Suppressor macrophage treated with lipopolysaccharide for 1 hour (primary cell): ENCODE data around the gene SBF2.

Source experiments
- DNase-seq, 3 donors: peaks; one replicate each; pipeline ENCODE4 v3.0.0-alpha.2; 2020 to 2022

Gene SBF2

GRCh38 chr11:10317151-10317755 lies 23.2 kb upstream of the SBF2 start:
- no peak for DNase-seq

- no peak for DNase-seq
Observed at GRCh38 chr11:10315083-10315482, 21.1 kb upstream of the SBF2 start.

DNA sequence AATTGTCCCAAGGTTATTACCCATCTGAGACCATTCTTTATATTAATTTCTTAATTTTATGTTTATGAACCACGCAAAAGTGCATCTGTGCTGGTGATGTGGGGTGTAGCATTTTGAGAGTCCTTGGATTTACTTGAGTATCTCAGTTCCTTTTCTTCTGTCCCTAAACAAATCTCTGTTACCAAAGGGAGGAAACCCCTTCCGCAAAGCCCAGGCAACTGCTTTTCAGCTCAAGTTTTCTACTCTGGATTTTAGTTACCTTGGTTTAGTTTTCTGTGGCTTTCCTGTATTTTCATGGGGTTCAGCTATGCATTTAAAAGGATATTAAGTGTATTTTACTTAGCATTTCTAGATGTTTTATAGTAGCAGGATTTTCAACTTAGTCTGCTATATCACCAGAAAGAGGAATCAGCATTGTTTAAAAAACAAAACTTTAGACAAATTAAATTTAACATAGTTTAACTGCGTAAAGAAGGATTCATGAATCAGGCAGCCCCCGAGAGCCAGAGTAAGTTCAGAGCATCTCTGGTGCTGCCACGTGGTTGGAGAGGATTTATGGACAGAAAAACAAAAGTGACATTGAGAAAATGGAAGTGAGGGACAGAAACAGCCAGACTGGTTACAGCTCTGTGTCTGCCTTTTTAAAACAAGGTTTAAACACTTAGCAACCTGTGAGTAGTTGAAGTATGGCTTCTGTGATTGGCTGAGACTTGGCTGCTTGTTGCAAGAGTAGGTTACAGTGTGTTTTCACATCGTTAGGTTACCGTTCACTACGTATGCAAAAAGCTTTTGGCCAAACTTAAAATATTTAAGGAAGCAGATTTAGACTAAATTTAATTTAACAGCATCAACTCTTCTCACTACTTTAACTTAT lies 20.4 kb upstream of the SBF2 start:
- DNase-seq, result peak in 2 of 3 donors; percentile 50 to 68

DNA sequence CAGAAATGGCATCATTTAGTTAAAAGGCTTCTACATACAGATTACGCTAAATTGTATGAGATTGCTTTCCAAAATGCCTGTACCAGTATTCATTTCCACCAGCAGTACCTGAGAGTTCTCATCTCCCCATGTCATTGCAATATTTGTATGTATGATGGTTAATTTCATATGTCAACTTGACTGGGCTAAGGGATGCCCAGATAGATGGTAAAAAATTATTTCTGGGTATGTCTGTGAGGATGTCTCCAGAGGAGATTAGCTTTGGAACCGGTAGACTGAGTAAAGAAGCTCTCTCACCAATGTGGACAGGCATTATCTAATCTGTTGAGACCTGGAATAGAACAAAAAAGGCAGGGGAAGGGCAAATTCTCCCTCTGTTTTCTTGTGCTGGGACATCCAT lies 17.8 kb upstream of the SBF2 start:
- no peak for DNase-seq

GRCh38 chr11:10310301-10310841 lies 16.4 kb upstream of the SBF2 start:
- DNase-seq, result no peak

GRCh38 chr11:10309163-10310093 lies 15.4 kb upstream of the SBF2 start:
- DNase-seq, result peak in 1 of 3 donors; percentile 34

DNA sequence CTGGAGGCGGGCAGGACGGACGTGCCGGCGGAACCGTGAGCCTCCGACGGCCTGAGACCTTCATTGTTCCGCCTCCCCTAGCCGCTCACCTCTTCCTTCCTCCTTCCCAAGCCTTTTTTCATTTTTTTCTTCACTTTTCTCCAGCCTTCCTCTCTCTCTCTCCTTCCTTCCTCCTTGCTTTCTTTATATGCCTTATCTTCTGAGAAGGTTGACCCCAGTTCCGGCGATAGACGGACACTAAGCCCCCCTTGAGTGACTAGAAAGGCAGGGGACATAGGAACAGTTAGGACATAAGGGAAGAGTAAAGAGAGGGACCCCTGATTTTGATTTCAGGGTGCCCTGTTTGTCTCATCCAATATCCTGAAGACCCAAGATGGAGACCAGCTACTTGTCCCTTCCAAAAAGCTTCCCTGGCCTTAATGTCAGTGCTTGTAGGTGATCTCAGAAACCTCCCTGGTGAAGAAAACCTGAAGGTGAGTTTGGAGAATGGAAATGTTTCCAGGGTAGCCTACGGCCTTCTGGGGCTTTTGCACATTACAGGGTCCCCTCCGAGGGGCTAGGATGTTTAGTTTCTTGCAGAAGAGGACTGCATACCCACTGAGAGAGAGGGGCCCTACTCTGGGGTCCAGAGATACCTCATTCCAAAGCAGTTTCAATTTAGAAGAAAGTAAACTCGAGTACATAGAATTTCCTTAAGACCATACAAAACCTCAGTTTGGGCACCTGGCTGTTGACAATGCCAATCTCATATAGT lies 14.4 kb upstream of the SBF2 start:
- DNase-seq, result peak in 1 of 3 donors; percentile 26

- DNase-seq, result peak; percentile 95 to 96 (median 95)
Observed at GRCh38 chr11:10307400-10308200, 13.6 kb upstream of the SBF2 start.

GRCh38 chr11:10307022-10307399 lies 13.0 kb upstream of the SBF2 start:
- DNase-seq, result peak in 1 of 3 donors; percentile 75

- DNase-seq, result no peak
Observed at GRCh38 chr11:10305964-10306918, 12.2 kb upstream of the SBF2 start.

DNA sequence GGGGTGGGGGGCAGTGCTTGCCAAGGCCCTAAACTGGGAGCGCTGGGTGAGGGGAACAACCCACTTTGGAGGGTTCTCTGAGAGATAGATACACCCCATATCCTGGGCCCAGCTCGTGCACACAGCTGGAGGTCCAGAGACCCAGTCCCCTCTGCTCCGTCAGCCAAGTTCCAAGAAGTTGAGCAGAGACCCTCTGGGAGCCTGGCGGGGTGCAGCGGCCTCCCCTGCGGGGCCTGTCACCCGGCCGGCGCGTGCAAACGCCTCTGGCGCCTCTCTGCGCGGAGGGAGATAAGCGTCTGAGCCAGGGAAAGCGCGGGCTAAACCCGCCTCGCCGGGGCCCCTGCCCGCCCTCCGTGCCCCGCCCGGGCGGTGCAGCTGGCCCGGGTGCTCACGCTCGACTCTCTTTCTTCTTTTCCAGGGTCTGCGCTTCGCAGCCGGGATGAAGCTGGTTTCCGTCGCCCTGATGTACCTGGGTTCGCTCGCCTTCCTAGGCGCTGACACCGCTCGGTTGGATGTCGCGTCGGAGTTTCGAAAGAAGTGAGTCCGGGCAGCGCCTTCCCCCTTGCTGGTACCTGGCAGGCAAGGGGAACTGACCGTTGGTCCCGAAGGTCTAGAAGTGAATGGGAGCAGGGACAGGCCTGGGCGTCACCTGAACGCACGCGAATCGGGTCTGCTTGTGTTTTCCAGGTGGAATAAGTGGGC lies 11.4 kb upstream of the SBF2 start:
- DNase-seq, result peak in 2 of 3 donors; percentile 55 to 69

DNA sequence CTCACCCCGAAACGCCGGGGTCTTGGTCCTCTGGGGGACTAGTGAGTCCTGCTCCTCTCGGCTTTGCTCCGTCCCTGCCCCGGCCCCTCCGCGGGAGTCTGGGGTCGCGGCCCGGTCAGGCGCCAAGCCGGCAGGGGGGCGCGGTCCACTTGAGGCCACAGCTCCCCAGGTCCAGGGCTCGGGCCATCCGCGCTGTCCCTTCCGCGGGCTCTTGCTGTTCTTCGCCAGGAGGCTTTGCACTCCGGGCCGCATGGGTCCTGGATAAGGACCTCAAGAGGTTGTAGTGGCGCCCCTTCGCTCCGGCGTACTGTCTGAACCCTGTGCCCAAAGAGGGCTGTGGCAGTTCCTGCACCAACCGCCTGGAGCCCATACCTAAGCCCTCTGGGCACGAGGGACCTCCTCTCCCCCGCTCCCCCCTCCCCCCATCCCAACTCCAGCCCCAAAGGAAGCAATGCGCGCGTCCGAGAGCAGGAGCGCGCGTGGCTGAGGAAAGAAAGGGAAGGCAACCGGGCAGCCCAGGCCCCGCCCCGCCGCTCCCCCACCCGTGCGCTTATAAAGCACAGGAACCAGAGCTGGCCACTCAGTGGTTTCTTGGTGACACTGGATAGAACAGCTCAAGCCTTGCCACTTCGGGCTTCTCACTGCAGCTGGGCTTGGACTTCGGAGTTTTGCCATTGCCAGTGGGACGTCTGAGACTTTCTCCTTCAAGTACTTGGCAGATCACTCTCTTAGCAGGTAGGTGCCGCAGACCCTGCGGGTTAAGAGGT lies 10.7 kb upstream of the SBF2 start, which contains the start of gene ADM:
Gene ADM (plus strand): TSS at position 579 of the 767 bp plus-strand sequence. CDS start 628 bp downstream, outside the sequence.
- peak; percentile 95 to 96 (median 96) for DNase-seq

DNA sequence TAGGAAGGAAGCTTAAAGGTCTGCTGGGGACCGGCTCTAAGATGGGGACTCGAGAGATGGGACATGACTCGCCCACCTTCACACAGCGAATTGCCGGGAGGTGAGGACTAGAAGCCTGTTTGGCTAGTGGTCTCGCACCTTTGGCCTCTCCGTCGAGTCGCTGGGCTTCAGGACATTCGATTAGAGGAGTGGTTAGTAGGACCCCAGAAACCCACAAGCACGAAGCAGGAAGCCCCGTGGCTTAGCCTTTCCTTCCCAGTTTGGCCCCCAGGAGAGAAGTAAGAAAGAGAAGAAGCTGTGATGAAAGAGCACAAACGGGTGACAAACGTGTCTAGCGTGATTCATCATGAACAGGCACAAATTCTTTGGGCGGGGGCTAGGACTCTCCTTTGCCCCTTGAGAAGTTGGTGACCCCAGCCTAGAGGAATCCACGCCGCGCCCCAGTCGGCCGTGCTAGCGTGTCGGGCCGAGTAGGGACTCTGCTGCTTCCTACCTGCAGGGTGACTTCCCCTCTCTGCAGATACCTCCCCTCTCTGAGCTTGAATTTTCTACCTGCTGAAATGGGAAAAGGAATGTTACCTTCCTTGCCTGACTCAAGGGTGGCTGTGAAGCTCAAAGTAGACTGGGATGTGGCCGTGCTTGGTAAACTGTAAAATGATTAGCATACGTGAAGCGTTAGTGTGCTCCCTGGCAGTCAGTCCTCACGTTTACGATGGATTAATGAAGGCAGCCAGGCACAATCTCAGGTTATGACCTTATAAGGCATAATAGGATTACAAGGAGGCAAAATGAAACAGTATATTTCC lies 9.7 kb upstream of the SBF2 start:
- DNase-seq, result peak; percentile 79 to 92 (median 83)

- DNase-seq, result peak; percentile 89 to 95 (median 91)
Observed at GRCh38 chr11:10302744-10303557, 8.9 kb upstream of the SBF2 start.

- no peak for DNase-seq
Observed at GRCh38 chr11:10302359-10302743, 8.3 kb upstream of the SBF2 start.

- DNase-seq, result no peak
Observed at GRCh38 chr11:10301656-10302358, 7.8 kb upstream of the SBF2 start.
